WI38 (cell line): ENCODE data around the gene SNTG2.

ENCODE experiments used
- H3K4me3 ChIP-seq: 2 replicates; pipeline ENCODE4 v1.5.1; 2011; ENCODE audit warnings: low read depth, mild to moderate bottlenecking, control low read depth, low read length
- TF ChIP-seq, protein P1 (sequence below): IDR thresholded peaks from 2 replicates; pipeline ENCODE4 v1.5.1; 2012; ENCODE audit warnings: low read depth, mild to moderate bottlenecking, control low read depth, low read length

The SNTG2 gene

DNA sequence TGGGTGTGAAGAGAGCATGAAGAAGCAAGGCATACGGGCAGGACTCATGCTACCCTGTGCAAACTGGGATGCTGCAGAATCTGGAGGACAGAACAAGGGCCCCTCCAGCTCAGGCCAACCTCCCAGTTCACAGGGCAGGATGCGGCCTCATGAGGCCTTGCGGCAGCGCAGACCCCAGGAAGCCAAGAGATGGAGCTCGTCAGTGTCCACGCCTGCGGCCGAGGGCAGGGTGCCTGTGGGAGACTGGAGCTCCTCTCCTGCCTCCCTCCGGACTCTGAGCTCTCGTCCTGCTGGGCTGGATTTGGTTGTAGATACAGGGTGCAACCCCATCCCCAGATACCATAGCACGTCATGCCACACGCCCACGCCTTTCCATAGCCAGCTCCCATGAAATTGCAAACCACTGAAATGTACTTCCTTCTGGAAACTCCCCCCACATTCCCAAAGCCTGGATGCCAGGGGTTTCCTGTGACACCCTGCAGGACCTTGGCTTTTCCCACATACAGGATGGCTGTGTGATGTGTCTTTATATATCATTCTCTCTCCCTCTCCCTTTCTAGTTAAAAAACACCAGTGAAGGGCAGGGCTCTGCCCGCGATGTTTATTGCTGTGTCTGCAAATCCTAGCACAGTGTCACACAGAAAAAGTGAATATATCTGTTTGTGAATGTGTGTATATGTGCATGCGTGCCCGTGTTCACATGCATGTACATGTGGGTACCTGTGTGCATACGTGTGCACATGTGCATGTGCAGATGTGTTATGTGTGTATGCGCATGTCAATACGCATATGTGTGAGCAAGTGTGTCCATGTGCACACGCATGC lies 12.3 kb upstream of the SNTG2 start:
- no peak overlapping the region for H3K4me3 ChIP-seq
- TF ChIP-seq, protein P1, sequence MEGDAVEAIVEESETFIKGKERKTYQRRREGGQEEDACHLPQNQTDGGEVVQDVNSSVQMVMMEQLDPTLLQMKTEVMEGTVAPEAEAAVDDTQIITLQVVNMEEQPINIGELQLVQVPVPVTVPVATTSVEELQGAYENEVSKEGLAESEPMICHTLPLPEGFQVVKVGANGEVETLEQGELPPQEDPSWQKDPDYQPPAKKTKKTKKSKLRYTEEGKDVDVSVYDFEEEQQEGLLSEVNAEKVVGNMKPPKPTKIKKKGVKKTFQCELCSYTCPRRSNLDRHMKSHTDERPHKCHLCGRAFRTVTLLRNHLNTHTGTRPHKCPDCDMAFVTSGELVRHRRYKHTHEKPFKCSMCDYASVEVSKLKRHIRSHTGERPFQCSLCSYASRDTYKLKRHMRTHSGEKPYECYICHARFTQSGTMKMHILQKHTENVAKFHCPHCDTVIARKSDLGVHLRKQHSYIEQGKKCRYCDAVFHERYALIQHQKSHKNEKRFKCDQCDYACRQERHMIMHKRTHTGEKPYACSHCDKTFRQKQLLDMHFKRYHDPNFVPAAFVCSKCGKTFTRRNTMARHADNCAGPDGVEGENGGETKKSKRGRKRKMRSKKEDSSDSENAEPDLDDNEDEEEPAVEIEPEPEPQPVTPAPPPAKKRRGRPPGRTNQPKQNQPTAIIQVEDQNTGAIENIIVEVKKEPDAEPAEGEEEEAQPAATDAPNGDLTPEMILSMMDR: no peak

DNA sequence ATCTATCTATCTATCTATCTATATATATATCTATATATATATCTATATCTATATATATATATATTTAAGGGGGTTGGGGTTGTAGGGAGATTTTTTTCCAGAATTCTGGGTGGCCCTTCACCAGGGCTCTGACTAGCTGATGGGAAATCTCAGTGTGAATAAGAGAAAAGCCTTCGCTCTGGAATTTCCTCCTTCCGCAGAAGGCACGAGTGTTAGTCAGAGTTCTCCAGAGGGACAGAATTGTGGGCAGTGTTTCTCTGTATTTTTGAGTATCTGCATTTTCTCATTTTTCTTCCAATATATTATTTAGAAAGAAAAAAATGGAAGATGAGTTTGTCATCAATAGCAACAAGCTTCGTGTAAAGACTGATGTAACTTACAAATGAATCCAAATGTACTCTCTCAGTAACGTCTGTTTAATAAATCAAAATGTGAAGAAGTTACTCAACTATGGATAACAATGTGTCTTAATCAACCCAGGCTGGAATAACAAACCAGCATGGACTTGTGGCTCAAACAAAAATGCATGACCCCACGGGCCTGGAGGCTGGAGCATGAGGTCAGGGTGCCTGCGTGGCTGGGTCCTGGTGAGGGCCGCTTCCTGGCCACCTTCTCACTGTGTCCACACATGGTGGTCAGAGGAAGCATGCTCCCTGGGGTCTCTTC lies 10.6 kb upstream of the SNTG2 start:
- TF ChIP-seq, protein P1: no peak
- H3K4me3 ChIP-seq: no peak overlapping the region

DNA sequence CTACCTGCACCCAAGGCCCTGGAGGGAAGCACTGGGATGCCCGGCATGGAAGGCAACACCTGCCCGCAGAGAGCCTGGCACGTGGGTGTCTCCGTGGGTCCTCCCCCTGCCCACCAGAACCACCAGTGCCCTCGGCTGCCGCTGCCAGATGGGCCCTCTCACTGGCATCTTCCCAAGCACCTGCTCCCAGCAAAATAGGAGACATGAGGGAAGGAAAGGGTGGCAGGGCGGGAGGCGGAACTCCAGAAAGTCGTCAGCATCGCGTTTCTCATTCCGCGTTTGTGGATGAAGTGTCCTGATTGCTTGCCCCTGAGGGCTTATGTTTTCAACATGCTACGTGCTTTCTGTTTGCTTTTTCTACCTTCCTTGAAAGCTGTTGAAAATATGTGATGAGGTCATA lies 8.8 kb upstream of the SNTG2 start:
- TF ChIP-seq, protein P1: no peak

DNA sequence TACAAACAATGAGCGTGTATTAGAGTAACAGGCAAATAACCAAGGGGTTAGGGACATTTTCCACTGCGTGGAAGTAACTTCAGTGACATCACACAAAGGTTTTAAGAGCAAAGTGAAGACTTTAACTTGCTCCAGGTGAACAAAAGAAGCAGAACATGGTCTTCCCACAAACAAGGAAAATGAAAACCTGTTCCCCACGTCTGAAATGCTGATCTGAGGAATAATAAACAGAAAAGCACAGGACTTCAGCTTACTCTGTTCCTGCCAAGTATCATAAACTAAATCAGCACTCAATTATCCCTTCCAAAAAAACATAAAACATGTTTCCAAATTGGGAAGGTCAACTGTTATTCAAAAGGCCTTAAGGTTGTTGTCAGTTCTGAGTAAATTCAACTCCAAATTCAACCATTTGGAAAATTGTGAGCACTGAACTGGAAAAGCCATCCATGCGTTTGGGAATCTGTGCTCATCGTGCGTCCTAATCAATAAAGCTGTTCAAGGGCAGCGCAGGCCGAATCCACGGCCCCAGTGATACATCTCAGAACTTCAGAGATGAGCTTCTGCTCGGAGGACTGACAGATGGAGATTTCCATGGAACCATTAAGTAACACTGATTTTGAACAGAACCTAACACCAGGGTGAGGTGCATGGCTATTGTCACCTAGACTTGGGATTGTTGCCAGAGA lies 7.7 kb upstream of the SNTG2 start:
- no peak overlapping the region for H3K4me3 ChIP-seq
- TF ChIP-seq, protein P1: no peak

More for the DNA sequence above, 8.8 kb upstream of the SNTG2 start:
- H3K4me3 ChIP-seq: no peak overlapping the region

DNA sequence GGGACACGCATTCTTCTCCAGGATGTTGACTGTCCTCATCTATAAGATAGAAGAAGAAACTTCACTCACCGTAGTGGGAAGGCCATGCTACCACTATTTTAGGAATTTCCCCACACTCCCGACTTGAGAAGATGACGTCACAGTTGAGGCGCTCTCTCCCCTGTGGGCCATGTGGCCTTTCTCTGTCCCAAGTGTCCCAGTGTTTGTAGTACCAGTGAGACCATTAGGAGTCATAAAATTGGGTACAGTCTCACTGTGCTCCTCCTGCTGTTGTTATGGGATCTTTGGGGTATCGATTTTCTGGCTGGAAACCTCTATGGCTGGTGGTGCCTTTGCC lies 7.2 kb upstream of the SNTG2 start:
- no peak overlapping the region for H3K4me3 ChIP-seq
- TF ChIP-seq, protein P1: no peak

DNA sequence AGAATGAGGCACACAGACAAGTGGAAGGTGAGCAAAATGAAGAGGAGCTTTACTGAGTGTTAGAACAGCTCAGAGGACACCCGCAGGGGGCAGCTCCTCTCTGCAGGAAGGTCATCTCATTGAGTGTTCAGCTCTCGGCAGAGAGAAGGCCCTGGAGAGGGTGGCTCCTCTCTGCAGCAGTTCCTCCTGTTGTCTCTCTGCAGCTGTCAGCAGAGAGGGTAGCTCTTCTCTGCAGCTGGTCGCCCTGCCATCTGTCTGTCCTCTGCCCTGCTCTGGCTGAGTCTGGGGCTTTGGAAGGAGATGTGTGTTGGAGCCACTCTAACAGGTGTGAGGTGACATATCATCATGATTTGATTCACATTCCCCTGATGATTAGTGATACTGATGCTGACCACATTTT lies 6.8 kb upstream of the SNTG2 start:
- TF ChIP-seq, protein P1: no peak
- H3K4me3 ChIP-seq: no peak overlapping the region

DNA sequence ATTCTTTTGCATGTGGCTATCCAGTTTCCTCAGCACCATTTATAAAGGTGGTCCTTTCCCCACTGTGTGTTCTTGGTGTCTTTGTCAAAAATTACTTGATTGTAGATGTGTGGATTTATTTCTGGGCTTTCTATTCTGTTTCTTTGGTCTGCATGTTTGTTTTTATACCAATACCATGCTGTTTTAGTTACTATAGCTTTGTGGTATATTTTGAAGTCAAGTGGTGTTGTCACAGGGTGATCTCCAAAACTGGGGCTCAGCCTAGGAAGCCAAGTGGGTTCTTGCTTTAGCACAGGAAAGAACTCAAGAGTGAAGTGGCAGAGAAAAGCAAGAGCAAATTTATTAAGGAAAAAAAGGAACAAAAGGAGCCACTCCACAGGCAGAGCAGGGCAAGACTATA lies 6.0 kb upstream of the SNTG2 start:
- TF ChIP-seq, protein P1: no peak

More for the DNA sequence above, 6.0 kb upstream of the SNTG2 start:
- H3K4me3 ChIP-seq: no peak overlapping the region
